ENCODE measurements around the gene LCP1. TPM values are rescaled to one million over a fixed set of nuclear protein-coding genes. Genes with fewer than 3 reads are reported as not detected.

LCP1 gene
- total RNA-seq, 1 donor from 2014 or later = 8.3 TPM

GRCh38 chr13:46211483-46212351 is 29.7 kb upstream of the LCP1 start, which contains the start of gene LRRC63:
Gene LRRC63, plus strand, starts transcription at chr13:46211928. Its CDS starts 1,107 bp downstream, at chr13:46213035.
- Mint-ChIP-seq H3K9me3 (ENCODE audit: low read depth) (peaks cover 8% of the 10 kb centered on the region), H3K27ac (peak within 1 kb of the TSS; percentile 64), H3K4me3 (ENCODE audit: low read depth) (peak within 1 kb of the TSS; percentile 82), H3K36me3 (ENCODE audit: insufficient read depth) (no peaks in the 10 kb centered on the region), H3K4me1 (ENCODE audit: low read depth) (peaks cover 33% of the 10 kb centered on the region), H3K27me3 (no peaks in the 10 kb centered on the region)
- DNase-seq (ENCODE audit: low spot score, unreplicated experiment) = peak; percentile 69
- peak; percentile 6 for TF ChIP-seq CTCF (IDR thresholded peaks at IDR 0.05; ENCODE audit: unreplicated experiment)

- Mint-ChIP-seq H3K9me3 (ENCODE audit: low read depth) (peaks cover 3% of the 10 kb centered on the region), H3K36me3 (ENCODE audit: insufficient read depth) (no peaks in the 10 kb centered on the region), H3K27ac (peak overlapping the region; percentile 46), H3K27me3 (no peaks in the 10 kb centered on the region), H3K4me3 (ENCODE audit: low read depth) (peak overlapping the region; percentile 71), H3K4me1 (ENCODE audit: low read depth) (peaks cover 38% of the 10 kb centered on the region)
- no peak for TF ChIP-seq CTCF (IDR thresholded peaks at IDR 0.05; ENCODE audit: unreplicated experiment)
- DNase-seq (ENCODE audit: low spot score, unreplicated experiment) = no peak
These were observed 29.1 kb upstream of the LCP1 start for GRCh38 chr13:46211116-46211482.

- TF ChIP-seq CTCF (IDR thresholded peaks at IDR 0.05; ENCODE audit: unreplicated experiment) = no peak
- H3K9me3 Mint-ChIP-seq (ENCODE audit: low read depth) = no peaks in the 10 kb centered on the region
- no peak overlapping the region for H3K27ac Mint-ChIP-seq
These were observed 28.5 kb upstream of the LCP1 start for GRCh38 chr13:46210362-46211083.

GRCh38 chr13:46207828-46208227 is 25.9 kb upstream of the LCP1 start:
- TF ChIP-seq CTCF (IDR thresholded peaks at IDR 0.05; ENCODE audit: unreplicated experiment) = no peak
- H3K4me3 Mint-ChIP-seq (ENCODE audit: low read depth) = no peak overlapping the region
- peaks cover 39% of the 10 kb centered on the region for H3K4me1 Mint-ChIP-seq (ENCODE audit: low read depth)
- H3K9me3 Mint-ChIP-seq (ENCODE audit: low read depth) = no peaks in the 10 kb centered on the region
- peak; percentile 22 for DNase-seq (ENCODE audit: low spot score, unreplicated experiment)
- peak overlapping the region; percentile 91 for H3K27ac Mint-ChIP-seq
- no peaks in the 10 kb centered on the region for H3K27me3 Mint-ChIP-seq
- no peaks in the 10 kb centered on the region for H3K36me3 Mint-ChIP-seq (ENCODE audit: insufficient read depth)

More at GRCh38 chr13:46210362-46211083, 28.5 kb upstream of the LCP1 start:
- Mint-ChIP-seq H3K27me3 (no peaks in the 10 kb centered on the region), H3K4me3 (ENCODE audit: low read depth) (peak overlapping the region; percentile 71), H3K36me3 (ENCODE audit: insufficient read depth) (no peaks in the 10 kb centered on the region), H3K4me1 (ENCODE audit: low read depth) (peaks cover 43% of the 10 kb centered on the region)
- DNase-seq (ENCODE audit: low spot score, unreplicated experiment) = no peak

GRCh38 chr13:46206143-46206542 is 24.2 kb upstream of the LCP1 start:
- no peak overlapping the region for H3K27ac Mint-ChIP-seq
- H3K4me3 Mint-ChIP-seq (ENCODE audit: low read depth) = no peak overlapping the region
- H3K9me3 Mint-ChIP-seq (ENCODE audit: low read depth) = no peaks in the 10 kb centered on the region
- no peak for DNase-seq (ENCODE audit: low spot score, unreplicated experiment)
- H3K27me3 Mint-ChIP-seq = no peaks in the 10 kb centered on the region
- TF ChIP-seq CTCF (IDR thresholded peaks at IDR 0.05; ENCODE audit: unreplicated experiment) = no peak
- no peaks in the 10 kb centered on the region for H3K36me3 Mint-ChIP-seq (ENCODE audit: insufficient read depth)
- peaks cover 35% of the 10 kb centered on the region for H3K4me1 Mint-ChIP-seq (ENCODE audit: low read depth)

Measured in progenitor cell of endocrine pancreas (in vitro differentiated cells).